GM21786 (cell line): ENCODE measurements around the gene MYCN.
"Not testable (repeated sequence)": the region's sequence is repeated elsewhere in the genome, so short reads cannot be mapped to it uniquely, and the experiment has no call there.

Experiments
- ATAC-seq: cut with Tn5 transposase; IDR thresholded peaks from one replicate; pipeline ENCODE4 v1.9.1; 2021; ENCODE audit not compliant: unreplicated experiment

Gene MYCN

GRCh38 chr2:15942711-15943345 lies 2.5 kb downstream of the MYCN start:
- ATAC-seq: no peak

GRCh38 chr2:15943378-15944280 lies 3.3 kb downstream of the MYCN start:
- ATAC-seq: no peak

- no peak for ATAC-seq
These were observed 4.1 kb downstream of the MYCN start for GRCh38 chr2:15944325-15945017.

- no peak for ATAC-seq
These were observed 5.8 kb downstream of the MYCN start for GRCh38 chr2:15945909-15946705.

- ATAC-seq: no peak
These were observed 6.6 kb downstream of the MYCN start for GRCh38 chr2:15946983-15947382.

GRCh38 chr2:15947431-15947830 lies 7.1 kb downstream of the MYCN start:
- ATAC-seq: no peak

GRCh38 chr2:15948704-15948957 lies 8.3 kb downstream of the MYCN start:
- ATAC-seq: no peak

GRCh38 chr2:15949126-15949525 lies 8.8 kb downstream of the MYCN start:
- ATAC-seq: no peak

- ATAC-seq: no peak
These were observed 9.2 kb downstream of the MYCN start for GRCh38 chr2:15949551-15949950.

- ATAC-seq: no peak
These were observed 10.0 kb downstream of the MYCN start for GRCh38 chr2:15950088-15950952.

- ATAC-seq: not testable (repeated sequence)
These were observed 11.6 kb downstream of the MYCN start for GRCh38 chr2:15951936-15952335.

GRCh38 chr2:15952451-15953146 lies 12.2 kb downstream of the MYCN start:
- no peak for ATAC-seq

- no peak for ATAC-seq
These were observed 12.8 kb downstream of the MYCN start for GRCh38 chr2:15953147-15953630.

GRCh38 chr2:15953891-15954680 lies 13.7 kb downstream of the MYCN start:
- ATAC-seq: no peak

- no peak for ATAC-seq
These were observed 14.4 kb downstream of the MYCN start for GRCh38 chr2:15954761-15955160.

GRCh38 chr2:15955232-15955988 lies 15.1 kb downstream of the MYCN start:
- no peak for ATAC-seq

GRCh38 chr2:15956230-15956629 lies 15.9 kb downstream of the MYCN start:
- no peak for ATAC-seq
